DND-41 (cell line): ENCODE results near the gene OBSCN.

Source experiments
- ATAC-seq: fragments of 200-7000 bp; cut with Tn5 transposase; 3 replicates; pipeline ENCODE4 v1.9.1; 2021; ENCODE audit warnings: low read depth; ENCODE audit not compliant: insufficient read depth
- DNase-seq: peaks from one replicate; pipeline ENCODE4 v3.0.0-alpha.2; 2020
- H2AFZ ChIP-seq: 2 replicates; pipeline ENCODE4 v1.6.0; 2012; ENCODE audit warnings: low read depth, low read length
- H3K27ac ChIP-seq: 2 replicates; pipeline ENCODE4 v1.5.1; 2012; ENCODE audit warnings: low read length, inconsistent platforms
- H3K27me3 ChIP-seq: fragments of 200-600 bp; sonication (generic); 2 replicates; pipeline ENCODE4 v1.6.0; 2012; ENCODE audit warnings: low read length, mild to moderate bottlenecking, inconsistent platforms; ENCODE audit not compliant: insufficient read depth, poor library complexity
- H3K36me3 ChIP-seq: 2 replicates; pipeline ENCODE4 v1.5.1; 2012; ENCODE audit warnings: low read length, inconsistent platforms; ENCODE audit not compliant: insufficient read depth
- H3K4me1 ChIP-seq: 2 replicates; pipeline ENCODE4 v1.5.1; 2012; ENCODE audit warnings: mild to moderate bottlenecking, low read length; ENCODE audit not compliant: insufficient read depth
- H3K4me2 ChIP-seq: 2 replicates; pipeline ENCODE4 v1.6.0; 2012; ENCODE audit warnings: mild to moderate bottlenecking, moderate library complexity, low read length, inconsistent platforms; ENCODE audit not compliant: insufficient read depth
- H3K4me3 ChIP-seq, 2 experiments: fragments of 200-600 bp in 1 of 2; shearing (Covaris generic) in 1 of 2; 2 replicates each; pipeline ENCODE4 v1.5.1; 2012 to 2016; ENCODE audit warnings: inconsistent platforms in 2 of 2, low read length in 2 of 2, mild to moderate bottlenecking in 2 of 2, low read depth in 1 of 2, moderate library complexity in 1 of 2
- H3K79me2 ChIP-seq: 2 replicates; pipeline ENCODE4 v1.6.0; 2012; ENCODE audit warnings: low read length, inconsistent platforms; ENCODE audit not compliant: insufficient read depth
- H3K9ac ChIP-seq: 2 replicates; pipeline ENCODE4 v1.6.0; 2012; ENCODE audit warnings: low read depth, mild to moderate bottlenecking, inconsistent platforms, low read length, moderate library complexity
- H3K9me3 ChIP-seq: 2 replicates; pipeline ENCODE4 v1.5.1; 2012; ENCODE audit warnings: low read length, moderate library complexity, mild to moderate bottlenecking, inconsistent platforms; ENCODE audit not compliant: insufficient read depth, severe bottlenecking
- H4K20me1 ChIP-seq: 2 replicates; pipeline ENCODE4 v1.6.0; 2012; ENCODE audit warnings: low read length; ENCODE audit not compliant: insufficient read depth
- EZH2 ChIP-seq: IDR thresholded peaks from 3 replicates; pipeline ENCODE4 v1.6.1; 2012; ENCODE audit warnings: borderline replicate concordance, low read depth, mild to moderate bottlenecking, moderate library complexity, low read length, inconsistent platforms; ENCODE audit not compliant: severe bottlenecking
- TF ChIP-seq, protein P1 (sequence below): IDR thresholded peaks from 2 replicates; pipeline ENCODE4 v1.5.1; 2012; ENCODE audit warnings: borderline replicate concordance, low read length, moderate library complexity, mild to moderate bottlenecking; ENCODE audit not compliant: poor library complexity, severe bottlenecking; ENCODE audit errors: extremely low read depth

The OBSCN gene

DNA sequence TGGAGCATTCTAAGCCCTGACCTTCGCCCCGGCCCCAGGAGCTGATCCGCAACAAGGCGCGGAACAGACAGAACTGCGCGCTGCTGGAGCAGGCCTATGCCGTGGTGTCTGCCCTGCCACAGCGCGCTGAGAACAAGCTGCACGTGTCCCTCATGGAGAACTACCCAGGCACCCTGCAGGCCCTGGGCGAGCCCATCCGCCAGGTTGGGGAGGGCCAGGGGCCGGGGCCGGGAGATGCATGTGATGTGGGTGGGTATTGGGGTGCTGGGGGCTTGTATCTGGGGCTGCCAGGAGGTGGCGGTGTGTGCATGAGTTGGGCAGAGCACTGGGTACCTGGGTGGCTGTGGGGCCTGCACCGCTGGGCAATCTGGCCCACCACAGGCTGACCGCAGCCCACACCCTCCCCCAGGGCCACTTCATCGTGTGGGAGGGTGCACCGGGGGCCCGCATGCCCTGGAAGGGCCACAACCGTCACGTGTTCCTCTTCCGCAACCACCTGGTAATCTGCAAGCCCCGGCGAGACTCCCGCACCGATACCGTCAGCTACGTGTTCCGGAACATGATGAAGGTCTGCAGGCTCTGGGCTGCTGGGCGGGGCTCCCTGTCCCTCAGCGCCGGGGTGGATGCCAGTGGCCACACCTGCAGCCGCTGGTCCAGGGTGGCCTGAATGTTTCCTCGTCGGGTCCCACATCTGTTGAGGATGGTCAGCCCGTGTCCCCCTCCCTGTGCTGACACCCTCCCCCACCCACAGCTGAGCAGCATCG, 133.0 kb downstream of the OBSCN start:
- Histone ChIP-seq H2AFZ (no peak overlapping the region), H3K9me3 (no peaks in the 10 kb centered on the region), H3K9ac (no peak overlapping the region), H3K27me3 (no peaks in the 10 kb centered on the region), H4K20me1 (peaks cover 3% of the 10 kb centered on the region; the same call in 1 of the 2 replicates), H3K36me3 (peaks cover 47% of the 10 kb centered on the region), H3K4me1 (no peaks in the 10 kb centered on the region), H3K4me3 (no peak overlapping the region), H3K4me2 (no peak overlapping the region), H3K79me2 (no peaks in the 10 kb centered on the region), H3K27ac (no peak overlapping the region)
- DNase-seq (peak; percentile 18), ATAC-seq (peak; percentile 58; the same call in 2 of the 3 replicates)
- TF ChIP-seq, protein P1, sequence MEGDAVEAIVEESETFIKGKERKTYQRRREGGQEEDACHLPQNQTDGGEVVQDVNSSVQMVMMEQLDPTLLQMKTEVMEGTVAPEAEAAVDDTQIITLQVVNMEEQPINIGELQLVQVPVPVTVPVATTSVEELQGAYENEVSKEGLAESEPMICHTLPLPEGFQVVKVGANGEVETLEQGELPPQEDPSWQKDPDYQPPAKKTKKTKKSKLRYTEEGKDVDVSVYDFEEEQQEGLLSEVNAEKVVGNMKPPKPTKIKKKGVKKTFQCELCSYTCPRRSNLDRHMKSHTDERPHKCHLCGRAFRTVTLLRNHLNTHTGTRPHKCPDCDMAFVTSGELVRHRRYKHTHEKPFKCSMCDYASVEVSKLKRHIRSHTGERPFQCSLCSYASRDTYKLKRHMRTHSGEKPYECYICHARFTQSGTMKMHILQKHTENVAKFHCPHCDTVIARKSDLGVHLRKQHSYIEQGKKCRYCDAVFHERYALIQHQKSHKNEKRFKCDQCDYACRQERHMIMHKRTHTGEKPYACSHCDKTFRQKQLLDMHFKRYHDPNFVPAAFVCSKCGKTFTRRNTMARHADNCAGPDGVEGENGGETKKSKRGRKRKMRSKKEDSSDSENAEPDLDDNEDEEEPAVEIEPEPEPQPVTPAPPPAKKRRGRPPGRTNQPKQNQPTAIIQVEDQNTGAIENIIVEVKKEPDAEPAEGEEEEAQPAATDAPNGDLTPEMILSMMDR: peak; percentile 54
- no peak for TF ChIP-seq EZH2

DNA sequence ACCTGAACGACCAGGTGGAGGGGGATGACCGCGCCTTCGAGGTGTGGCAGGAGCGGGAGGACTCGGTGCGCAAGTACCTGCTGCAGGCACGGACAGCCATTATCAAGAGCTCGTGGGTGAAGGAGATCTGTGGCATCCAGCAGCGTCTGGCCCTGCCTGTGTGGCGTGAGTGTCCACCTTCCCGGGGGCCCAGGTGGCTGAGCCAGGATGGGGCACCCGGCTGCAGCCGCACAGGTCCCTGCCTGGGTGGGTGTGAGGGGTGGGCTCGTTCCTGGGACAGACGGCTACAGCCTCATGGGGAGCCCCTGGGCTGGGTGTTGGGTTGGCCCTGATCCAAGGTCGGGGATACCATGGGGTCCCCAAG, 133.6 kb downstream of the OBSCN start:
- Histone ChIP-seq H3K4me2 (no peak overlapping the region), H3K4me3 (no peak overlapping the region), H3K9ac (no peak overlapping the region), H3K9me3 (no peaks in the 10 kb centered on the region), H3K27me3 (no peaks in the 10 kb centered on the region), H3K36me3 (peaks cover 47% of the 10 kb centered on the region), H3K79me2 (no peaks in the 10 kb centered on the region), H3K27ac (no peak overlapping the region), H3K4me1 (no peaks in the 10 kb centered on the region), H4K20me1 (peaks cover 3% of the 10 kb centered on the region; the same call in 1 of the 2 replicates), H2AFZ (no peak overlapping the region)
- DNase-seq (no peak), ATAC-seq (no peak)
- TF ChIP-seq, protein P1: no peak
- TF ChIP-seq EZH2: no peak

DNA sequence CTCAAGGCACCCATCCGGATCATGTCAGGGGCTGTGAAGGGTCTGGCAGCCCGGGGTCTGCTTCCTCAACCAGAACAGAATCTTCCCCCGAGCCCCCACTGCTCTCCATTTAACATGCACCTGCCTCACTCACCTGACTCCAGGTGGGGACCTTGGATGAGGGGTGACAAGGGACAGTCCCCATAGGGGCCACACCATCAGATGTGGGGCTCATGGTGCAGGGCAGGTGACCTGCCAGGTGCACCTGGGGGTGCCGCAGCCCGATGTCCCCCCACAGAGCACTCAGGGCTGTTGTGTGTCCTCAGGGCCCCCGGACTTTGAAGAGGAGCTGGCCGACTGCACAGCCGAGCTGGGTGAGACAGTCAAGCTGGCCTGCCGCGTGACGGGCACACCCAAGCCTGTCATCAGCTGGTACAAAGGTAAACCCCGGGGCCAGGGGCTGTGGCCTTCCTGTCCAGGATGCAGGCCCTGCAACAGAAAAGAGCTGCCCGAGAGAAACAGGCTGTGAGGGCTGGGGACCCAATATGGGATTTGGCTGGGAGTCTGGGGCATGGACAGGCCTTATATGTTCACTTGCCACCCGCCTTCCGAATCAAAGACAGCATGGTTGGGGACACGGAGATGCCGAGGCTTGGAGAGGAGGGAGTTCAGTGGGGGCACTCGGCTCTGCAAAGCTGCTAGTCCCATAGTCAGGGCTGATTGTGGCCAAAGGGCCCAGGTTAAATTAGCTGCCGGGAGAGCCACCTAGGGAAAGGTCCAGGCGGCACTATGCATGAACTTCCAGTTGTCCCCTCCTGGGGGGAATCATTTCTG, 134.2 kb downstream of the OBSCN start:
- Histone ChIP-seq H2AFZ (no peak overlapping the region), H3K4me3 (no peak overlapping the region), H3K4me2 (no peak overlapping the region), H3K79me2 (no peaks in the 10 kb centered on the region), H3K9me3 (no peaks in the 10 kb centered on the region), H3K4me1 (no peaks in the 10 kb centered on the region), H3K27ac (no peak overlapping the region), H3K36me3 (peaks cover 47% of the 10 kb centered on the region), H3K9ac (no peak overlapping the region), H4K20me1 (peaks cover 3% of the 10 kb centered on the region; the same call in 1 of the 2 replicates), H3K27me3 (no peaks in the 10 kb centered on the region)
- no peak for DNase-seq
- no peak for ATAC-seq
- TF ChIP-seq, protein P1: no peak
- TF ChIP-seq EZH2: no peak
